Stomach (tissue), 4 donors: ENCODE data around the gene NDOR1.

Experiments used
- CTCF ChIP-seq, 7 experiments: fragments of 450-650 bp in 4 of 7; fragments of 200-600 bp in 3 of 7; sonication (generic) in 3 of 7; IDR thresholded peaks; one replicate each; pipeline ENCODE4 v1.5.1; 2016 to 2019; ENCODE audit warnings: antibody characterized with exemption in 7 of 7, control low read depth in 2 of 7, mild to moderate bottlenecking in 1 of 7
- EP300 ChIP-seq: sonication (generic); formaldehyde crosslinking; IDR thresholded peaks from one replicate; pipeline ENCODE4 v1.6.1; 2017; ENCODE audit warnings: antibody characterized with exemption

GRCh38 chr9:137168573-137168903 is 37.0 kb upstream of the NDOR1 start:
- TF ChIP-seq CTCF (IDR thresholded peaks at IDR 0.05), result no peak
- TF ChIP-seq EP300, result no peak
